GF-D8 (cell line): ENCODE data around the gene LDB2.

Experiments used
- DNase-seq: peaks from one replicate; lab custom pipeline; 2025; lab: John Stamatoyannopoulos, UW

LDB2 gene

DNA sequence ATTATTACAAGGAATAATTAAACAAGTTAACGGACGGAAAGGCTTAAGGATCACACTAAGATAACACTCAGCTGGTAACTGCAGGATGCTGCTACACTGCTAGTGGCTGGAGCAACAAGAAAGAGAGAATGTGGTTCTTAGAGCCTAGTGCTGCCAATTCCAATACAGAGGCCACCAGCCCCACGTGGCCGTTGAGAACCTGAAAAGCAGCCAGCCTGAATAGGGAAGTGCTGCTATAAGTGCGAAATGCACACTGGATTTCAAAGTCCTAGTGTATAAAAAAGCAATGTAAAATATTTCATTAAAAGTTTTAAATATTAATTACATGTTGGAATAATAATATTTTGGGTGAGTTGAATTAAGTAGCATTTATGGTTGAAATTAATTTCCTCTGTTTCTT is 414.9 kb downstream of the LDB2 start:
- no peak for DNase-seq

DNA sequence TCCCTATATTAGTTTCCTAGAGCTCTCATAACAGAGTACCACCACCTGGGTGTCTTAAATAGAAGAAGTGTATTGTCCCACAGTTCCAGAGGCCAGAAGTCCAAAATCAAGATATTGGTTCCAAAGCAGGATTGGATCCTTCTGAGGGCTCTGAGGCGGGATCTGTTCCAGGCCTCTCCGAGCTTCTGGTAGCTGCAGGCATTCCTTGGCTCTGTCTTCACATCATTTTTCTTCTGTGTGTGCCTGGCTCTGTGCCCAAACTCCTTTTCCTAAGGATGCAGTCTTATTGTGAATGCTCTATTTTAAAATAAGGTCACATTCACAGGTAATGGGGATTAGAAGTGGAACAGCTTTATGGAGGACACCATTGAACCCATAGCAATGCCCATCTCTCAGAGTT is 418.4 kb downstream of the LDB2 start:
- no peak for DNase-seq

DNA sequence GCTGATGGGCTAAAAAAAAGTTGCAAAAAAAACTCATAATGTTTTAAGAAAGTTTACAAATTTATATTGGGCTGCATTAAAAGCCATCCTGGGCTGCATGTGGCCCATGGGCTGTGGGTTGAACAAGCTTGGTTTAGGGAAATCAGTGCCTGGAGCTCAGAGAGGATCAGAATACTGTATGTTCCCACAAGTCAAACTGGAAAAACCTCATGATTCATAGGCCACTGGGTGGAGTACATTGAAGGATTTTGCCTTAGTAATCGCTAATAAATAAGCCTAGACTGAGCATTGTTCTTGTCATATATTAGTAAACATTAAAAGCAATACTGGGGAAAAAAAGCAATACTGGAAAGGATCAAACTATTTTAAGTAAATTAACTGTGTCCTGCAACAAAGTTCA is 425.9 kb downstream of the LDB2 start:
- DNase-seq = no peak

DNA sequence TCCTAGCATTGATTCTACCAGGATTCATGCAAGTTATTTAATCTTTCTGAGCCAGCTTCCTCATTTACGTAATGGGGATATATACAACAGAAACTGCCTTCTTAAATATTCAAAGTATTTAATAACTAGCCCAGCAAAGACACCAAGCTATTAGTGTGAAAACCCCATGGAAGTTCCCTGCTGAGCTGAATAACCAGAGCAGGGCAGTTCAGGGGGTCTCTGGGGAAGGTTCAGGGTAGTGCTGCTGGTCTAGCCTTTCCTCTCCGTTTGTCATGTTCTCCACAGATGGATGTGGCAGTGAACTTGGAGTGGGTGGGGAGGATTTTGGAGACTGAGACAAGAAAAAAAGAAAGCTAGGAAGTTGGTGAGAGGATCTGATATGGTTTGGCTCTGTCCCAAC is 431.4 kb downstream of the LDB2 start:
- no peak for DNase-seq

DNA sequence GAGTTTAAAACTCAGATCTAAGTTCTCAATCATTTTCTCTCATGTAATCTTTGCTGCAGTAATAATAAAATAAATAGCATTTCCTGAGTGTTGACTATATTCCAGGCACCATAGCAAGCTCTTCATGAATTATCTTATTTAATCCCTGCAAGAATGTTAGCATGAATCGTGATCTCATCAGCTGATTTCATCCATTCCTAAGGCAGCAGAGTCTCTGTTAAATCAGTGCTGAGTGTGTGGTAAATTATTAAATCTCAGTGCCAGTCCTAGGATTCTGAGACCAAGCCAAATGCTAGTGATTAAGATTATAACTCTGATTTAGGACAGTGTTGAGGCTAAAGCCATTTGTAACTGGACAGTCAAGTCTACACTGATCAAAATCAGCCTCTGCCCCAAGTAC is 431.9 kb downstream of the LDB2 start:
- DNase-seq = no peak

DNA sequence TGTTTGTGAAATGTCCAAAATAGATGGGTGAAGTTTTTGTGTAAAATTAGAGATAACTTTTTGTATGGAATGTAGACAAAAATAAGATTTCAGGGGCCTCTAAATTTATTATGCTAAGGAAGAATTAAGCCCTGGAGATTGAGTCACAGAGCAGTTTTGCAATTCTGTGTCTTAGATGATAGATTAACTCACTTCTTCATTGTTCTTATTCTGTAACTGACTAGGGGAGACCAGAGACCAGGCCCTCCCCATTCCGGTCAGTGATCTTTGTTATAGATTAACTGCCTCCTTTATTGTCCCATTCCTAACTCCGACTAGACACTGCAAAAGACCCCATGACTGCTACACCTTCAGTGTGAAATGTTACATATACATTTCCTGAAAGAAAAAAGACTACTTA is 433.8 kb downstream of the LDB2 start:
- no peak for DNase-seq

DNA sequence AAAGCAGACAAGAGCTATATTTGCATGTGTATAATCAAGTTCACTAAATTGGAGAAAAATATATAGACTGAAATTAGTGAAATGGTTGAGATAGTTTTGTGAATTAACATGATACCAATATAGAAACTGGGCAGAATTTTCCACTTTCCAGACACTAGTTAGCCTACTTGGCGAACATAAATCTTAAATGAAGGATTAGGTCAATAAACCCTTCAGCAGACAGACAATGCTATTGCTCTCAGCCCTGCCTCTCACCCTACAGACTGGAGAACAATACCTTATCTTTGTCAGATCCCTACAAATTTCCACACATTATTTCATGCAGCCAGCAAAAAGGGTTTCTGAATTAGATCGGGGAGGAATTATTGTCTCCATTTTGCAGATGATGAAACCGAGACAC is 435.8 kb downstream of the LDB2 start:
- no peak for DNase-seq

DNA sequence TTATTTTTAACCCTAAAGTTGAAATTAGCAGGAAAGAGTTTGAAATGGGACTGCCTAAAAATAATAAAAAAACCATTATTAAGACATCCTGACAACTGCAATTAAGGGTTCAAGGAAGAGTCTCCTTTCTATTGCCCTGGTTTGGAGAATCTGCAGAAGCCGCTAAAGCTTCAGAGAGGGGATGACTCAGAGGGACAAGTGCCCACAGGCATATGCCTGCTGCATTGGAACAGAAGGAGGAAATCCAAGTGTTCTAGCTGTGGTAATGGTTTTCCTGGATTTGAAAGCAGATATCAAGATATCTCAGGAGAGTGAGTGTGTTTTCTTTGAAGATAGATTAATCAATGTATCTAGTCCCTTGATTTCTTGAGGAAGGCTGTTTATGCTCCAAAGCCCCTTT is 437.1 kb downstream of the LDB2 start:
- DNase-seq = no peak

DNA sequence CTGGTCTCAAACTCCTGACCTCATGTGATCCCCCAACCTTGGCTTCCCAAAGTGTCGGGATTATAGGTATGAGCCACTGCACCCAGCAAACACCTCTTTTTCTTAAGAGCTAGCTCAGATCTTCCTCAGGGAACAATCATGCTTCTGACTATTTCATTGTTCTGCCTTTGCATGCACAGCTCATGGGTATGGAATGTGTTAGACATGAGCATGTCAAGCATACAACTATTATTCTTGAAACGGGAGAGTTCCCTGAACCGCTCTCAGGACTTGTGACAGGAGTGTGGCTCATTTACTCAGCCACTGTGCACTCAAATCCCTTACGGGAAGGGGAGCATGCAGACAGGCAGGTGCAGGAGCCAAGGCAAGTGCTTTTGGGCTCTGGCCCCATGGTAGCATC is 440.5 kb downstream of the LDB2 start:
- no peak for DNase-seq
